ENCODE data around the gene TUBB1.

TUBB1 gene

DNA sequence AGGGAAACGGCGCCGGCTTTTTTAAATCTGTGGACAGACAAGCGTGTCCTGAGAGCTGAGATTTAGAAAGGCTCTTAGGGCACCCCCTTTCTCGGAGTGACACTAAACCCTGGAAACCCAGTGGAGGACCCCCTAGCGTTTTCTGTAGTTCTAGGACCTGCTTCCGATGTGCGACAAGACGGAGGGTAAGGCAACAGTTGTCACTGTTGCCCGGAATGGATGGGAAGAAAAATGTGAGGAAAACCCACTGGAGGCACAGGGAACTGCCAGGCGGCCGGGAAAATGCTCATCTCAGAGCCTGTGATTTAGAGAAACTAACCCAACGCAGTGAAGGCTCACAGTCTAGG is 13.5 kb downstream of the TUBB1 start (continued):
- TF ChIP-seq ZNF626 (tag by site-specific recombination; IDR thresholded peaks at IDR 0.05) (no peak), ZBTB11 (tag by site-specific recombination; conservative IDR thresholded peaks at IDR 0.05; ENCODE audit: low read depth) (peak; percentile 56), GLIS1 (tag by site-specific recombination; IDR thresholded peaks at IDR 0.05) (peak; percentile 3; the same call in 1 of the 2 replicates), ZNF202 (tag by site-specific recombination; IDR thresholded peaks at IDR 0.05; ENCODE audit: borderline replicate concordance) (no peak), ZNF433 (tag by site-specific recombination; IDR thresholded peaks at IDR 0.05; ENCODE audit: low read depth) (no peak), ZNF335 (tag by site-specific recombination; conservative IDR thresholded peaks at IDR 0.05) (peak; percentile 92), ZNF830 (tag by site-specific recombination; IDR thresholded peaks at IDR 0.05; ENCODE audit: low read depth) (no peak), HOXC10 (CRISPR knock-in tag; IDR thresholded peaks at IDR 0.05) (no peak), ZNF404 (tag by site-specific recombination; IDR thresholded peaks at IDR 0.05) (no peak), SP3 (tag by site-specific recombination; IDR thresholded peaks at IDR 0.05) (no peak), ZNF777 (tag by site-specific recombination; IDR thresholded peaks at IDR 0.05; ENCODE audit: borderline replicate concordance) (0 out of 2 replicates have a peak, but pooled peaks have one; percentile 18), ZNF391 (tag by site-specific recombination; IDR thresholded peaks at IDR 0.05; ENCODE audit: borderline replicate concordance, low read depth) (0 out of 2 replicates have a peak, but pooled peaks have one; percentile 27), ZNF571 (tag by site-specific recombination; IDR thresholded peaks at IDR 0.05) (no peak), YY2 (tag by site-specific recombination; IDR thresholded peaks at IDR 0.05) (no peak), CTCF (tag by site-specific recombination; IDR thresholded peaks at IDR 0.05) (peak; percentile 43; the same call in 1 of the 2 replicates), ZSCAN16 (tag by site-specific recombination; IDR thresholded peaks at IDR 0.05) (no peak), ZNF10 (tag by site-specific recombination; IDR thresholded peaks at IDR 0.05) (no peak), ZNF510 (tag by site-specific recombination; IDR thresholded peaks at IDR 0.05; ENCODE audit: insufficient replicate concordance) (no peak), SCRT1 (tag by site-specific recombination; IDR thresholded peaks at IDR 0.05; ENCODE audit: borderline replicate concordance) (peak; percentile 88; the same call in 1 of the 2 replicates), ZBTB8A (tag by site-specific recombination; IDR thresholded peaks at IDR 0.05) (0 out of 2 replicates have a peak, but pooled peaks have one; percentile 32), ZNF2 (tag by site-specific recombination; IDR thresholded peaks at IDR 0.05) (0 out of 2 replicates have a peak, but pooled peaks have one; percentile 30), TSHZ1 (tag by site-specific recombination; IDR thresholded peaks at IDR 0.05; ENCODE audit: borderline replicate concordance) (no peak), ZNF211 (tag by site-specific recombination; IDR thresholded peaks at IDR 0.05; ENCODE audit: low read depth) (no peak), ZBTB1 (tag by site-specific recombination; IDR thresholded peaks at IDR 0.05) (no peak), ZNF76 (tag by site-specific recombination; IDR thresholded peaks at IDR 0.05; ENCODE audit: borderline replicate concordance, low read depth) (peak; percentile 35; the same call in 1 of the 2 replicates), ZNF549 (tag by site-specific recombination; IDR thresholded peaks at IDR 0.05) (no peak), ZBTB17 (tag by site-specific recombination; IDR thresholded peaks at IDR 0.05) (peak; percentile 44; the same call in 1 of the 2 replicates), ZNF341 (tag by site-specific recombination; IDR thresholded peaks at IDR 0.05; ENCODE audit: low read depth) (no peak), OSR2 (tag by site-specific recombination; IDR thresholded peaks at IDR 0.05) (no peak), ZNF146 (tag by site-specific recombination; IDR thresholded peaks at IDR 0.05) (no peak)
- TF ChIP-seq, protein P1, sequence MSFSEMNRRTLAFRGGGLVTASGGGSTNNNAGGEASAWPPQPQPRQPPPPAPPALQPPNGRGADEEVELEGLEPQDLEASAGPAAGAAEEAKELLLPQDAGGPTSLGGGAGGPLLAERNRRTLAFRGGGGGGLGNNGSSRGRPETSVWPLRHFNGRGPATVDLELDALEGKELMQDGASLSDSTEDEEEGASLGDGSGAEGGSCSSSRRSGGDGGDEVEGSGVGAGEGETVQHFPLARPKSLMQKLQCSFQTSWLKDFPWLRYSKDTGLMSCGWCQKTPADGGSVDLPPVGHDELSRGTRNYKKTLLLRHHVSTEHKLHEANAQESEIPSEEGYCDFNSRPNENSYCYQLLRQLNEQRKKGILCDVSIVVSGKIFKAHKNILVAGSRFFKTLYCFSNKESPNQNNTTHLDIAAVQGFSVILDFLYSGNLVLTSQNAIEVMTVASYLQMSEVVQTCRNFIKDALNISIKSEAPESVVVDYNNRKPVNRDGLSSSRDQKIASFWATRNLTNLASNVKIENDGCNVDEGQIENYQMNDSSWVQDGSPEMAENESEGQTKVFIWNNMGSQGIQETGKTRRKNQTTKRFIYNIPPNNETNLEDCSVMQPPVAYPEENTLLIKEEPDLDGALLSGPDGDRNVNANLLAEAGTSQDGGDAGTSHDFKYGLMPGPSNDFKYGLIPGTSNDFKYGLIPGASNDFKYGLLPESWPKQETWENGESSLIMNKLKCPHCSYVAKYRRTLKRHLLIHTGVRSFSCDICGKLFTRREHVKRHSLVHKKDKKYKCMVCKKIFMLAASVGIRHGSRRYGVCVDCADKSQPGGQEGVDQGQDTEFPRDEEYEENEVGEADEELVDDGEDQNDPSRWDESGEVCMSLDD (tag by site-specific recombination; IDR thresholded peaks at IDR 0.05) = no peak
